Stimulated activated naive CD8-positive, alpha-beta T cell treated with anti-CD3 and anti-CD28 coated beads, Interleukin-15, Interleukin-2, amounts not matched to agents 100 ng/mL and 50 ng/mL, for 24 hours (primary cell): ENCODE results near the gene MYH7.
"Not testable (repeated sequence)": the region's sequence is repeated elsewhere in the genome, so short reads cannot be mapped to it uniquely, and the experiment has no call there.

ENCODE experiments used
- H3K27ac Mint-ChIP-seq: one replicate; pipeline ENCODE4 v1.8.0; 2021; ENCODE audit warnings: mild to moderate bottlenecking, mixed read lengths
- H3K27me3 Mint-ChIP-seq: one replicate; pipeline ENCODE4 v1.8.0; 2021; ENCODE audit warnings: mixed read lengths
- H3K36me3 Mint-ChIP-seq: one replicate; pipeline ENCODE4 v1.8.0; 2021; ENCODE audit warnings: low read depth, mixed read lengths
- H3K4me1 Mint-ChIP-seq: one replicate; pipeline ENCODE4 v1.8.0; 2021; ENCODE audit warnings: low read depth, mixed read lengths
- H3K4me3 Mint-ChIP-seq: one replicate; pipeline ENCODE4 v1.8.0; 2021; ENCODE audit warnings: mild to moderate bottlenecking, mixed read lengths
- H3K9me3 Mint-ChIP-seq: one replicate; pipeline ENCODE4 v1.8.0; 2021; ENCODE audit warnings: mixed read lengths

The MYH7 gene

GRCh38 chr14:23409475-23409874, 26.0 kb downstream of the MYH7 start:
- H3K4me1 Mint-ChIP-seq, result no peaks in the 10 kb centered on the region
- H3K27ac Mint-ChIP-seq, result no peak overlapping the region
- H3K9me3 Mint-ChIP-seq, result no peaks in the 10 kb centered on the region
- H3K36me3 Mint-ChIP-seq, result no peaks in the 10 kb centered on the region
- H3K4me3 Mint-ChIP-seq, result no peak overlapping the region
- peaks cover 6% of the 10 kb centered on the region for H3K27me3 Mint-ChIP-seq

- H3K9me3 Mint-ChIP-seq, result no peaks in the 10 kb centered on the region
- no peaks in the 10 kb centered on the region for H3K36me3 Mint-ChIP-seq
- H3K27me3 Mint-ChIP-seq, result peaks cover 6% of the 10 kb centered on the region
- no peak overlapping the region for H3K27ac Mint-ChIP-seq
- no peaks in the 10 kb centered on the region for H3K4me1 Mint-ChIP-seq
- H3K4me3 Mint-ChIP-seq, result no peak overlapping the region
These were observed 27.2 kb downstream of the MYH7 start for GRCh38 chr14:23408307-23408630.

GRCh38 chr14:23407516-23408306, 27.7 kb downstream of the MYH7 start, which contains the start of gene MYH6:
MYH6 (minus strand) TSS chr14:23408273; CDS start chr14:23407223, 1,050 bp downstream.
- Mint-ChIP-seq H3K9me3 (no peaks in the 10 kb centered on the region), H3K4me3 (no peak within 1 kb of the TSS), H3K27ac (no peak within 1 kb of the TSS), H3K36me3 (no peaks in the 10 kb centered on the region), H3K27me3 (peaks cover 6% of the 10 kb centered on the region), H3K4me1 (no peaks in the 10 kb centered on the region)

GRCh38 chr14:23406725-23407355, 28.6 kb downstream of the MYH7 start:
- no peak overlapping the region for H3K4me3 Mint-ChIP-seq
- H3K36me3 Mint-ChIP-seq, result no peaks in the 10 kb centered on the region
- H3K27me3 Mint-ChIP-seq, result peaks cover 6% of the 10 kb centered on the region
- H3K9me3 Mint-ChIP-seq, result no peaks in the 10 kb centered on the region
- no peak overlapping the region for H3K27ac Mint-ChIP-seq
- no peaks in the 10 kb centered on the region for H3K4me1 Mint-ChIP-seq

- Mint-ChIP-seq H3K36me3 (no peaks in the 10 kb centered on the region), H3K27ac (no peak overlapping the region), H3K4me1 (no peaks in the 10 kb centered on the region)
These were observed 29.2 kb downstream of the MYH7 start for GRCh38 chr14:23406244-23406643.

GRCh38 chr14:23405516-23406025, 29.9 kb downstream of the MYH7 start:
- Mint-ChIP-seq H3K4me1 (no peaks in the 10 kb centered on the region), H3K36me3 (no peaks in the 10 kb centered on the region), H3K27me3 (peaks cover 6% of the 10 kb centered on the region), H3K9me3 (no peaks in the 10 kb centered on the region), H3K4me3 (no peak overlapping the region), H3K27ac (no peak overlapping the region)

More at GRCh38 chr14:23406244-23406643, 29.2 kb downstream of the MYH7 start:
- peaks cover 6% of the 10 kb centered on the region for H3K27me3 Mint-ChIP-seq
- H3K9me3 Mint-ChIP-seq, result no peaks in the 10 kb centered on the region
- no peak overlapping the region for H3K4me3 Mint-ChIP-seq

- H3K4me3 Mint-ChIP-seq, result no peak overlapping the region
- peaks cover 6% of the 10 kb centered on the region for H3K27me3 Mint-ChIP-seq
- H3K27ac Mint-ChIP-seq, result no peak overlapping the region
- H3K36me3 Mint-ChIP-seq, result no peaks in the 10 kb centered on the region
- H3K9me3 Mint-ChIP-seq, result no peaks in the 10 kb centered on the region
- H3K4me1 Mint-ChIP-seq, result no peaks in the 10 kb centered on the region
These were observed 30.4 kb downstream of the MYH7 start for GRCh38 chr14:23405096-23405495.

GRCh38 chr14:23404331-23404900, 31.0 kb downstream of the MYH7 start:
- Mint-ChIP-seq H3K27me3 (peaks cover 6% of the 10 kb centered on the region), H3K9me3 (no peaks in the 10 kb centered on the region), H3K27ac (no peak overlapping the region), H3K4me3 (no peak overlapping the region), H3K4me1 (no peaks in the 10 kb centered on the region), H3K36me3 (no peaks in the 10 kb centered on the region)

- no peaks in the 10 kb centered on the region for H3K9me3 Mint-ChIP-seq
- H3K27ac Mint-ChIP-seq, result no peak overlapping the region
- H3K4me3 Mint-ChIP-seq, result no peak overlapping the region
- peaks cover 6% of the 10 kb centered on the region for H3K27me3 Mint-ChIP-seq
- H3K36me3 Mint-ChIP-seq, result no peaks in the 10 kb centered on the region
- H3K4me1 Mint-ChIP-seq, result no peaks in the 10 kb centered on the region
These were observed 31.6 kb downstream of the MYH7 start for GRCh38 chr14:23403908-23404307.

- Mint-ChIP-seq H3K36me3 (no peaks in the 10 kb centered on the region), H3K27me3 (peaks cover 9% of the 10 kb centered on the region), H3K27ac (no peak overlapping the region), H3K9me3 (no peaks in the 10 kb centered on the region), H3K4me1 (no peaks in the 10 kb centered on the region), H3K4me3 (no peak overlapping the region)
These were observed 32.4 kb downstream of the MYH7 start for GRCh38 chr14:23403139-23403438.

GRCh38 chr14:23402296-23403138, 32.9 kb downstream of the MYH7 start:
- Mint-ChIP-seq H3K4me1 (no peaks in the 10 kb centered on the region), H3K27me3 (peaks cover 5% of the 10 kb centered on the region), H3K4me3 (no peak overlapping the region), H3K36me3 (no peaks in the 10 kb centered on the region), H3K27ac (no peak overlapping the region), H3K9me3 (no peaks in the 10 kb centered on the region)

- Mint-ChIP-seq H3K27me3 (peaks cover 3% of the 10 kb centered on the region), H3K36me3 (no peaks in the 10 kb centered on the region), H3K4me3 (no peak overlapping the region), H3K27ac (peak overlapping the region; percentile 31), H3K4me1 (no peaks in the 10 kb centered on the region), H3K9me3 (no peaks in the 10 kb centered on the region)
These were observed 34.2 kb downstream of the MYH7 start for GRCh38 chr14:23401291-23401690.

- not testable (repeated sequence) for H3K27ac Mint-ChIP-seq, H3K9me3 Mint-ChIP-seq, H3K36me3 Mint-ChIP-seq, H3K27me3 Mint-ChIP-seq, H3K4me3 Mint-ChIP-seq, H3K4me1 Mint-ChIP-seq
These were observed 34.8 kb downstream of the MYH7 start for GRCh38 chr14:23400496-23401149.

- no peak overlapping the region for H3K27ac Mint-ChIP-seq
These were observed 35.9 kb downstream of the MYH7 start for GRCh38 chr14:23399591-23399990.

More at GRCh38 chr14:23399591-23399990, 35.9 kb downstream of the MYH7 start:
- H3K9me3 Mint-ChIP-seq, result no peaks in the 10 kb centered on the region
- no peaks in the 10 kb centered on the region for H3K36me3 Mint-ChIP-seq
- H3K27me3 Mint-ChIP-seq, result peaks cover 3% of the 10 kb centered on the region
- no peaks in the 10 kb centered on the region for H3K4me1 Mint-ChIP-seq
- H3K4me3 Mint-ChIP-seq, result no peak overlapping the region
